Caki2 (cell line): ENCODE data around the gene CEP20. TPM values are rescaled to one million over a fixed set of nuclear protein-coding genes. Genes with fewer than 3 reads are reported as not detected.
"Not testable (repeated sequence)": the region's sequence is repeated elsewhere in the genome, so short reads cannot be mapped to it uniquely, and the experiment has no call there.

ENCODE experiments used
- DNase-seq: peaks from one replicate; pipeline ENCODE4 v3.0.0-alpha.2; 2015; ENCODE audit warnings: low read depth
- in situ Hi-C: cut with HindIII; loops from 2 replicates; pipeline ENCODE4 v1.10.0; 2016; ENCODE audit warnings: low sequenced_read_pairs, low pct_unique_long_range_greater_than_20kb, mixed read lengths
- total RNA-seq: library from RNA; depleted of rRNA; stranded (reverse); fragments of >200 nt; shearing (Covaris generic); gene quantifications from 2 replicates; pipeline ENCODE4 v1.2.3, GENCODE V29; 2014; ENCODE audit warnings: low replicate concordance

Gene CEP20
- total RNA-seq, 1 experiment from 2014 or later, result 130 TPM

GRCh38 chr16:15847611-15848175 lies 40.7 kb downstream of the CEP20 start:
- DNase-seq, result no peak
- in situ Hi-C loops, result no loop called here

GRCh38 chr16:15846510-15846909 lies 41.9 kb downstream of the CEP20 start:
- DNase-seq, result no peak
- in situ Hi-C loops, result no loop called here

GRCh38 chr16:15843635-15844279 lies 44.6 kb downstream of the CEP20 start:
- DNase-seq, result no peak
- in situ Hi-C loops, result no loop called here

DNA sequence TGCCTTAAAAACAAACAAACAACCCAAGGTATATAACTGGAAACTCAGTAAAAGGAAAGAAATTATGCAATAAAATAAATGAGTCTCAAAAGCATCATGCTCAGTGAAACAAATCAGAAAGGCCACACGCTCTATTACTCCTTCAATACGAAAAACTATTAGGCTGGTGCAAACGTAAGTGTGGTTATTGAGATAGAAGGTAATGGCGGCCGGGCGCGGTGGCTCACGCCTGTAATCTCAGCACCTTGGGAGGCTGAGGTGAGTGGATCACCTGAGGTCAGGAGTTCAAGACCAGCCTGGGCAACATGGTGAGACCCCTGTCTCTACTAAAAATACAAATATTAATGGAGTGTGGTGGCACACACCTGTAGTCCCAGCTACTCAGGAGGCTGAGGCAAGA lies 49.2 kb downstream of the CEP20 start:
- DNase-seq, in situ Hi-C loops: not testable (repeated sequence)

GRCh38 chr16:15837761-15838160 lies 50.6 kb downstream of the CEP20 start:
- no peak for DNase-seq
- in situ Hi-C loops, result no loop called here

GRCh38 chr16:15836965-15837611 lies 51.3 kb downstream of the CEP20 start:
- DNase-seq, result no peak
- in situ Hi-C loops, result no loop called here

GRCh38 chr16:15836074-15836473 lies 52.3 kb downstream of the CEP20 start:
- no peak for DNase-seq
- in situ Hi-C loops, result no loop called here

DNA sequence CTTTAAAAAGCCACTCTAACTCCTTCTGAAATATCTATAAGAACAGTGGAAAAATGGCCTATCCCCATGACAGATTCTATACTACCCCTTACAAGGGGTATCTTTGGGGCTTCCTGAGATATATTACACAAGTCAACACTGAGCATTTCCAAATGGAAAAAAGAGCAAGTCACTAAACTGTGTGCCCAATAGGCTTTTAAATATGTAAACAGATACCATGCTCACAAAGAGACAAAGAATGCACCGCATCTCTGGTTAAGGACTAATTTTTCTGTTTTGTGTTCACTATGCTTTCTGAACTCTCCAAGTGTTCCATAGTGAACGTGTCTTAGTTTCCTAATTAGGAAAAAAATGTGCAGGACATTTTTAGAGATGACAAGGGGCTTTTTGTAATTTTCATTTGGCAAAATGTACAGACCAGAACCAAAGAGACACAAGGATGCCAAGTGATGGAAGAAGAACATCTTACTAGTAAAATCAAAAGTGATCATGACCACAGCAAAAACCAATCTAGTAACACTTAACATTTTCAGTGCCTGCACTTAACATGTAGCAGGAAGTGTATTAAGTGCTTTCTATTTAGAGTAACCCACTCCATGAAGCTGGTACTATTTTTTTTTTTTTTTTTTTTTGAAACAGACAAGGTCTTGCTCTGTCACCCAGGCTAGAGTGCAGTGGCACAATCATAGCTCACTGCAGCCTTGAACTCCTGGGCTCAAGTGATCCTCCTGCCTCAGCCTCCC lies 53.1 kb downstream of the CEP20 start:
- in situ Hi-C loops, result no loop called here
- DNase-seq, result no peak

DNA sequence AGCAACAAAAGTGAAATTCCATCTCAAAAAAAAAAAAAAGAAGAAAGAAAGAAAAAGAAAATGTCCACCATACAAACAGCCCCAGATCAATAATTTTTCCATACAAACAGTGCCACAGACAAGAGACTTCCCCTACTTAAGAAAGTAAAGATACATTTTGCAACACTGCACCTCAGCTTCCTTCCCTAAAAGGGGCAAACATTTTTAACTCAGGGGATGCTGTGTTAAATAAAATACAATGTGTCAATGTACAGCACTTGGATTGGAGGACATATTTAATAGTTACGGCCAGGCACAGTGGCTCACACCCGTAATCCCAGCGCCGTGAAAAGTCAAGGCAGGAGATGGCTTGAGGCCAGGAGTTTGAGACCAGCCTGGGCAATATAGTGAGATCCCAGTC lies 53.9 kb downstream of the CEP20 start:
- in situ Hi-C loops, result no loop called here
- DNase-seq, result no peak

GRCh38 chr16:15833541-15833940 lies 54.9 kb downstream of the CEP20 start:
- no peak for DNase-seq
- in situ Hi-C loops, result no loop called here

DNA sequence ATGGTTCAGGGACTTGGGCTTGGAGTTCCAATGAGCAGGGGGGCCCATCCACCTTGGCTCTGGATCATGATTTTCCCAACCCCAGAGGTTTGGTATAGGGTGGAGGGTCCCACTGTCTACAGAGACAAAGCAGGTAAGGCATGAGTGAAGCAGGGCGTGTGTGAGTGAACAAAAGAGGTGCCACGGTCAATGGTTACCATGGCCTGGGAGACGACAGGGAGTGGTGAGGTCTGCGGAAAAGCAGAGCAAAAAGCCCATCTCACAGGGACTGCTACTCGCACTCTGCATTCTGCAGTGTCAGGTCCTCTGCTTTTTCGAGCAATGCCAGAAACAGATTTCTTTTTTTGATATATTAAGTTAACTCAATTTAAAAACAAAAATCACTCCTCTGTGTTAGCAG lies 56.2 kb downstream of the CEP20 start:
- in situ Hi-C loops, result no loop called here

DNA sequence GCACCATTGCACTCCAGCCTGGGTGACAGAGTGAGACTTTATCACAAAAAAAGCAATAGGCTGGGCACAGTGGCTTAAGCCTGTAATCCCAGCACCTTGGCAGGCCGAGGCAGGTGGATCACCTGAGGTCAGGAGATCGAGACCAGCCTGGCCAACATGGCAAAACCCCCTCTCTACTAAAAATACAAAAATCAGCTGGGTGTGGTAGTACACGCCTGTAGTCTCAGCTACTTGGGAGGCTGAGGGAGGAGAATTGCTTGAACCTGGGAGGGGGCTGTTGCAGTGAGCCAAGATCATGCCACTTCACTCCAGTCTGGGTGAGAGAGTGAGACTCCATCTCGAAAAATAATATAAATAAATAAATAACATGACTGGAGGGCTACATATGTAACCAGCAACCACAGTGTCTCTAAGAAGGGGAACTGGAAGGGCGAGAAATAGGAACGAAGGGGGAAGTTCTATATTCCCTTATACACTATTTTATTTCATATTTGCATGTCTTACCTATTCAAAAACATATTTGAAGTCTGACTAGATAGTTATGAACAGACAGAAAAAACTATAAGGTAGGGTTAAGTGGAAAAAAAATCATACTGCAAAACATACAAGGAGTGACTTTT lies 57.5 kb downstream of the CEP20 start:
- in situ Hi-C loops, result no loop called here

More for the DNA sequence above, 56.2 kb downstream of the CEP20 start:
- no peak for DNase-seq

GRCh38 chr16:15829460-15829859 lies 58.9 kb downstream of the CEP20 start:
- in situ Hi-C loops, result no loop called here
- no peak for DNase-seq

More for the DNA sequence above, 57.5 kb downstream of the CEP20 start:
- no peak for DNase-seq

GRCh38 chr16:15827709-15828343 lies 60.6 kb downstream of the CEP20 start:
- no peak for DNase-seq
- in situ Hi-C loops, result no loop called here

- in situ Hi-C loops, result no loop called here
- DNase-seq, result no peak
Observed at GRCh38 chr16:15827299-15827698, 61.1 kb downstream of the CEP20 start.

DNA sequence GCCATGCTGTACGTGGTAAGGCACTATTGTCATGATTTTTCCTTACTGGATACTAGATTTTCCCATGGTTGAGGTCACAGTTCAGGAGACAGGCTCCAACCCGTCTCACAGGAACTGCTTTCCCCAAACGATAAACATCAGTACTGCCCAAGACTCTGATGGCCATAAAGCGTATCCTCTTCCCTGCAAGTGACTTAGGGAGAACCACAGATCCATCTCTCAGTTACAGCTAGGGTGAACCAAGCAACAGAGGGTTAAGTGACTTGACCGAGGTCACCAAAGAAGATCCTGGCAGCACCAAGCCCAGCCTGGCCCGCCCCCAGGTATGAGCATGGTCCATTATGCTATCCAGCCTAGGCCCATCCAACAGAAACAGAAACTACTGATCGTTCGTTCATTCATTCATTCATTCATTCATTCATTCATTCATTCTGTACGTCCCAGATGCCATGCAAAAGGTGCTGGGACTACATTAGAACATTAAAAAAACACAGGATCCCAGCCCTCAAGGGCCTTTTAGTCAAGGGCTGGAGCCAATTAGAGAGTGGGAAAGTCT lies 62.6 kb downstream of the CEP20 start:
- DNase-seq, result no peak
- in situ Hi-C loops, result no loop called here

DNA sequence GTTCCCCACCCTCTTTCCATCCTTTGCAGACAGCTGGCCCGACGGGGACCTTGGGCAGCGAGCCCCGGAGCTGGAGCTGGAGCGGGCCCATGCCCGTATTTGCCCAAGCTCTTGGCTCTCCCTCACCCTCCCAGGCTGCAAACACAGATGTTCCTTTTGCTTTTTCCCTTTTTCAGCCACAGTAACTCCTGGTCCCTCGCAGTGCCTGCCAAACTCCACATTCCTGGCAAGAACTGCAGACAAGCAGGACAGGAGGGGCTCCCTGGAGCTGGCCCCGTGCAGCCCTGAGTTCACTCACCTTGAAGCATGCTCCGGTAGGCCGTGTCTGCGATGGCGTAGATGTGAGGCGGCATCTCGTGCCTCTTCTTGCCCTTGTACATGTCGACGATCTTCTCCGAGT lies 65.4 kb downstream of the CEP20 start:
- in situ Hi-C loops, result no loop called here
- no peak for DNase-seq

- in situ Hi-C loops, result no loop called here
- no peak for DNase-seq
Observed at GRCh38 chr16:15820837-15821236, 67.6 kb downstream of the CEP20 start.
